SU-DHL-6 (cell line): ENCODE results near the gene MYT1.

ENCODE experiments used
- EZH2phosphoT487 ChIP-seq: fragments of 200-600 bp; sonication (generic), shearing (Covaris generic); conservative IDR thresholded peaks from 2 replicates; pipeline ENCODE4 v1.6.1; 2018; ENCODE audit warnings: mild to moderate bottlenecking, antibody characterized with exemption, low read length, moderate library complexity, mixed read lengths
- TF ChIP-seq, protein P1 (sequence below): fragments of 200-600 bp; sonication (generic); IDR thresholded peaks from one replicate; pipeline ENCODE4 v1.5.1; 2017; ENCODE audit warnings: antibody characterized with exemption, mild to moderate bottlenecking, low read length, moderate library complexity; ENCODE audit not compliant: insufficient read depth, poor library complexity, severe bottlenecking

DNA sequence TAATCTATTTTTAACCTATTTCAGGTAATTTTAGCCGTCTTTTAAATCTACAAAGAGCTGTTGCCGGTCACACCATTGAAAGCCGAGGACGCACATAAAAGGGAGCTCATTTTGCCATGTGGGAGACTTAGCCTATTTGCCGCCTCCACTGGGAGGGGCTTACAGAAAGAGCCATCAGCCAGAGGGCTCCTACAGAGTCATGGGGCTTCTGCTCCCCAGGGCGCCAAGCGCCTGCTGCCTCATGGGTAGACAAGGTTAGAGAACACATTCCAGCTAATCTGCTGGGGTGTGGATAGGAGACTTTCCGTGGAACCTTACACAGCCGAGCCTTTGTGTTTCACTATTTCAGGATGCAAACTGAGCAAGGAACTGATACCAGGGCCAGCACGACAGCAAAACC lies 103.9 kb downstream of the MYT1 start:
- TF ChIP-seq, protein P1, sequence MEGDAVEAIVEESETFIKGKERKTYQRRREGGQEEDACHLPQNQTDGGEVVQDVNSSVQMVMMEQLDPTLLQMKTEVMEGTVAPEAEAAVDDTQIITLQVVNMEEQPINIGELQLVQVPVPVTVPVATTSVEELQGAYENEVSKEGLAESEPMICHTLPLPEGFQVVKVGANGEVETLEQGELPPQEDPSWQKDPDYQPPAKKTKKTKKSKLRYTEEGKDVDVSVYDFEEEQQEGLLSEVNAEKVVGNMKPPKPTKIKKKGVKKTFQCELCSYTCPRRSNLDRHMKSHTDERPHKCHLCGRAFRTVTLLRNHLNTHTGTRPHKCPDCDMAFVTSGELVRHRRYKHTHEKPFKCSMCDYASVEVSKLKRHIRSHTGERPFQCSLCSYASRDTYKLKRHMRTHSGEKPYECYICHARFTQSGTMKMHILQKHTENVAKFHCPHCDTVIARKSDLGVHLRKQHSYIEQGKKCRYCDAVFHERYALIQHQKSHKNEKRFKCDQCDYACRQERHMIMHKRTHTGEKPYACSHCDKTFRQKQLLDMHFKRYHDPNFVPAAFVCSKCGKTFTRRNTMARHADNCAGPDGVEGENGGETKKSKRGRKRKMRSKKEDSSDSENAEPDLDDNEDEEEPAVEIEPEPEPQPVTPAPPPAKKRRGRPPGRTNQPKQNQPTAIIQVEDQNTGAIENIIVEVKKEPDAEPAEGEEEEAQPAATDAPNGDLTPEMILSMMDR: no peak
- TF ChIP-seq EZH2phosphoT487: no peak
